NCI-H1048 (cell line): ENCODE measurements around the gene RLBP1.

Source experiments
- DNase-seq: peaks from one replicate; lab custom pipeline; 2025; lab: John Stamatoyannopoulos, UW

RLBP1 gene

GRCh38 chr15:89177633-89178306 is 43.6 kb downstream of the RLBP1 start:
- no peak for DNase-seq

GRCh38 chr15:89177116-89177515 is 44.3 kb downstream of the RLBP1 start:
- DNase-seq: no peak

- DNase-seq: no peak
These were observed 45.7 kb downstream of the RLBP1 start for GRCh38 chr15:89175617-89176191.

- no peak for DNase-seq
These were observed 46.9 kb downstream of the RLBP1 start for GRCh38 chr15:89174476-89174875.

GRCh38 chr15:89172921-89173320 is 48.5 kb downstream of the RLBP1 start:
- DNase-seq: no peak

GRCh38 chr15:89171136-89172072 is 50.0 kb downstream of the RLBP1 start:
- DNase-seq: no peak

GRCh38 chr15:89170364-89170763 is 51.0 kb downstream of the RLBP1 start:
- no peak for DNase-seq

DNA sequence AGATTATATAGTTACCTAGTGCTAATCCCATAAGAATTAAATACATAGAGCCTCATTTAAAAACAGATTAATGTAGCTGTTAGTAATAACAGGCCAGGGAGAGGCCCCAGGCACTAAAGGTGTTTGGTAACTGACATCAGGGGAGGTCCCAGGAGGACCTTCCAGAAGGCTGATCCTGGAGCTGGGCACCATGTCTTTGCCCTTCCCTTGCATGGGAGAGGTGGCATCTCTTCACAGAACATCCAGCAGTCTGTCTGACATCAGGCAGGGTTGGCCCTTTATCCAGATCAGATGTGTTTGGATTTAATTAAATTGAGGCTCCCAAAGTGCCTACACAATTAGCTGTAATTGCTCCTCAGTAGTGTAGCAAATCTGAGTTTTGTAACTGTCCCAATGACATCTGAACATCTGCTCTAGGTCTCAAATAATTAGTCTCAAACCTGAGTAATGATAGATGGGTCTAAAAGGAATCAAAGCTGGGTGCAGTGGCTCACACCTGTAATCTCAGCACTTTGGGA is 53.0 kb downstream of the RLBP1 start:
- no peak for DNase-seq

- no peak for DNase-seq
These were observed 53.9 kb downstream of the RLBP1 start for GRCh38 chr15:89167267-89168176.

GRCh38 chr15:89165677-89166076 is 55.7 kb downstream of the RLBP1 start:
- no peak for DNase-seq

DNA sequence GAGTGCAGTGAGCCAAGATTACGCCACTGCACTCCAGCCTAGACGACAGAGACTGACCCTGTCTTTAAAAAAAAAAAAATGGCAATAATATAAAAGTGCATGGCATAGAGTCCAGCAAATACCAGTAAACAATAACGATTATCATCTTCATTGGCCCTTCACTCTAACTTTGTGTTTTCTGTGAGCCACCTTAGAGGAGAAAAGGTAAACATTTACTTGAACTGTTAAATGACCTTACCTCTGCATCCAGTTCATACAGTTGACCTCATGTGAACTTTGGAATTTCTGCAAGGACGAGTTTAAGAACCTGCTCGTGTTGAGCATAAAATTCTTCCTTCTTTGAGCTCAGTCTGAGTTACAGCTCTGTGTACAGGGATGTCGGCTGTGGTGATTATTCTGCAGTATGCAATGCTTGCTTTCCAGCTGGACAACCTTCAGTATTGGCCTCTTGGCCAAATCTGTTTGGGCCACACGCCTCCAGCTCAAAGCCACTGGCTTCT is 56.6 kb downstream of the RLBP1 start:
- no peak for DNase-seq

GRCh38 chr15:89163271-89164055 is 57.9 kb downstream of the RLBP1 start:
- DNase-seq: no peak

GRCh38 chr15:89161666-89162065 is 59.7 kb downstream of the RLBP1 start:
- DNase-seq: no peak
